ENCODE results near the gene MAGI2.
"Not testable (repeated sequence)": the region's sequence is repeated elsewhere in the genome, so short reads cannot be mapped to it uniquely, and the experiment has no call there.

The MAGI2 gene

DNA sequence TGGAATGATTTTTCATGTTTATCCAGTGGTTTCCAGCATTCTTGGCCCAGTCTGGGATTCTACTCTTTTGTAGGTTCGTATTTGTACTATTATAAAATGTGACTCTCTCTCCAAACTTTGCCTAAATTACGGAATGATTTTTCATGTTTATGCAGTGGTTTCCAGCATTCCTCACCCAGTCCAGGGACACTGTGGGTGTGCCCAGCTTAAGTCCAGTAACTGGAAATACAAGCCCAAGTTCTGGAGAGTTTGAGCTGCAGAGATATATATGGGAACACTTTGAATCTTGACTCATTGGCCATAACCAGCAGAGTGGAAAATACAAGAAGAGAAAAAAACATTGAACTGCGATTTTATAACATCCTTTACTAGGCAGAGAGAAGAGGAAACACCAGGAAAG is 5.9 kb upstream of the MAGI2 start:
- H3K4me3 ChIP-seq (ENCODE audit: low read length): no peak overlapping the region
- no peak for TF ChIP-seq ZNF274 (IDR thresholded peaks at IDR 0.05; ENCODE audit: low read depth, low read length)

- TF ChIP-seq ZNF274 (IDR thresholded peaks at IDR 0.05; ENCODE audit: low read depth, low read length): no peak
- H3K4me3 ChIP-seq (ENCODE audit: low read length): no peak overlapping the region
Measured at GRCh38 chr7:79458796-79459195, 5.3 kb upstream of the MAGI2 start.

GRCh38 chr7:79455173-79455790 is 1.8 kb upstream of the MAGI2 start:
- TF ChIP-seq ZNF274 (IDR thresholded peaks at IDR 0.05; ENCODE audit: low read depth, low read length): no peak
- no peak overlapping the region for H3K4me3 ChIP-seq (ENCODE audit: low read length)

- no peak for TF ChIP-seq ZNF274 (IDR thresholded peaks at IDR 0.05; ENCODE audit: low read depth, low read length)
- H3K4me3 ChIP-seq (ENCODE audit: low read length): no peak overlapping the region; the same call in 1 of the 2 replicates
Measured at GRCh38 chr7:79454361-79454960, 994 bp upstream of the MAGI2 start.

- H3K4me3 ChIP-seq (ENCODE audit: low read length): no peak overlapping the region; the same call in 1 of the 2 replicates
- no peak for TF ChIP-seq ZNF274 (IDR thresholded peaks at IDR 0.05; ENCODE audit: low read depth, low read length)
Measured at GRCh38 chr7:79453266-79453557, 255 bp downstream of the MAGI2 start.

DNA sequence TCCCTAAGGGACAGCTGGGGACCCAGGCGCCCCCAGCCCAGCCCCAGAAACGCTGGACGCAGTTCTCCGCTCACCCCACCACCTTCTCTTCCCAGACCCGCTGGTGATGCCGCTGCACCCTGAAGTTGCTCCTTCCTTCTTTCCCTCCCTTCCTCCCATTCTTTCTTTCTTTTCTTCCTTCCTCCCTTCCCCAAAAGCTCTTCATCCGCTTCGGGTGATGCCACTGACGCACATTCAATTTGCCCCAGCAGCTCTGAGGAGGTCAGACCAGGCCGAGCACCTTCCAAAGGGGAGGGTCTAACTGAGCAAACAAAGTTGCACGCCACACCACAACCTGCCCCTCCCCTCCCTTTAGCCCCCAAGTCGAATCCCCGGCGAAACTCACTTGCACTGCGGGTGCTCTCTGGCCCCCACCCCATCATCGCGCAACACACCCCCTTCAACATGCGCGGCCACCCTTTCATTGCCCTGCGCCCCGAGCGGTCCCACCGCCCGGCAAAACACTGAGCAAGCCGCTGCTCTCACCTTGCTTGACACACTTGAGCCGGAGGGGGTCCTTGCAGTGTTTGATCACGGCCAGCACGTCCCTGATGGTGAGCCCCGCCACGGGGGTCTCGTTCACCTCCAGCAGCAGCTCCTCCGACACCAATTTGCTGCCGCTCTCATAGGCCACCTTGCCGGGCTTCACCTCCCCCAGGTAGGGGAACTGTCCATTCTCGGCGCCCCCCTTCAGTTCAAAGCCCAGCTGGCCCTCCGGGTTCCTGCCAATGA is 787 bp downstream of the MAGI2 start:
- H3K4me3 ChIP-seq (ENCODE audit: low read length): peak overlapping the region; percentile 8; the same call in 1 of the 2 replicates
- no peak for TF ChIP-seq ZNF274 (IDR thresholded peaks at IDR 0.05; ENCODE audit: low read depth, low read length)

DNA sequence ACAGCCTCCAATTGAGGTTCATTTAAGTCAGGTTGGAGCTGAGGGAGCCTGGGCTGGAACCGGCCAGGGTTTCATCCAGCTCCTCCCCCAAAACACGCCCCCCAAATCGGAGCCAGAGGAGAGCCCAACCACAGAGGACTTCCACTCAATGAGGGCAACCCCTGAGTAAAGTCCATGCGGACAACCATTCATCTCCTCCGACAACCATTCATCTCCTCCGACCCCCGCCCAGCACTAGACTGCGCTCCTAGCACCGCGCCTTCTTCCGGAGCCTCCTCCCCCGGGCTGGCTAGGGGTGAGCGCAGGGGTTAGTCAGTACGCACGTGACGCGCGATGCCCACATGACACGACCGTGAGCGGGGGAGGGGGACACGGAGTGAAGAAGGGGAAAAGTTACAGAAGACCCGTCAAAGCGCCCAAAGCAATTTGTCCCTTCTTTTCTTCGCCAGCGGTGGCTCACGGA is 1.4 kb downstream of the MAGI2 start:
- no peak for TF ChIP-seq ZNF274 (IDR thresholded peaks at IDR 0.05; ENCODE audit: low read depth, low read length)
- no peak overlapping the region; the same call in 1 of the 2 replicates for H3K4me3 ChIP-seq (ENCODE audit: low read length)

- TF ChIP-seq ZNF274 (IDR thresholded peaks at IDR 0.05; ENCODE audit: low read depth, low read length): no peak
- H3K4me3 ChIP-seq (ENCODE audit: low read length): no peak overlapping the region; the same call in 1 of the 2 replicates
Measured at GRCh38 chr7:79451580-79451979, 1.9 kb downstream of the MAGI2 start.

DNA sequence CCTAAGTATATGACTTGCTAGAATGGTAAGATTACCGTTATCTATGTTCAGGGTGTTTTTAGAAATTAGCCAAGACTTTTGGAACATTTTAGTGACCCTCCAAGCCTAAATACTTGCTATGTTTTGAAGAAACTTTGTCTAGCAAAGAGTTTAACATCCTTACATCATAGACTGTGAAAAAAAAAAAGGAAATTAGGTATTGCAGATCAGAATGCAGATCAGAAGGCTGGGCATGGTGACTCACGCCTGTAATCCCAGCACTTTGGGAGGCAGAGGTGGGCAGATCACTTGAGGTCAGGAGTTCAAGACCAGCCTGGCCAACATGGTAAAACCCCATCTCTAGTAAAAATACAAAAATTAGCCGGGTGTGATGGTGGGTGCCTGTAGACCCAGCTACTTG is 10.7 kb downstream of the MAGI2 start:
- H3K4me3 ChIP-seq (ENCODE audit: low read length): not testable (repeated sequence)

DNA sequence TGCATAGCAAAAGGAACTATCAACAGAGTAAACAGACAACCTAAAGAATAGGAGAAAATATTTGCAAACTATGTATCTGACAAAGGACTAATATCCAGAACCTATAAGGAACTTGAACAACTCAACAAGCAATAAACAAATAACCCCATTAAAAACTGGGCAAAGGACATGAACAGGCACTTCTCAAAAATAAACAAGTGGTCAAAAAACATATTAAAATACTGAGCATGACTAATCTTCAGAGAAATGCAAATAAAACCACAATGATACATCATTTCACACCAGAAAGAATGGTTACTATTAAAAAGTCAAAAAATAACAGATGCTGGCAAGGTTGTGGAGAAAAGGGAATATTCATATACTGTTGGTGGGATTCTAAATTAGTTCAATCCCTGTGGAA is 17.1 kb downstream of the MAGI2 start:
- no peak overlapping the region for H3K4me3 ChIP-seq (ENCODE audit: low read length)
- TF ChIP-seq ZNF274 (IDR thresholded peaks at IDR 0.05; ENCODE audit: low read depth, low read length): no peak

DNA sequence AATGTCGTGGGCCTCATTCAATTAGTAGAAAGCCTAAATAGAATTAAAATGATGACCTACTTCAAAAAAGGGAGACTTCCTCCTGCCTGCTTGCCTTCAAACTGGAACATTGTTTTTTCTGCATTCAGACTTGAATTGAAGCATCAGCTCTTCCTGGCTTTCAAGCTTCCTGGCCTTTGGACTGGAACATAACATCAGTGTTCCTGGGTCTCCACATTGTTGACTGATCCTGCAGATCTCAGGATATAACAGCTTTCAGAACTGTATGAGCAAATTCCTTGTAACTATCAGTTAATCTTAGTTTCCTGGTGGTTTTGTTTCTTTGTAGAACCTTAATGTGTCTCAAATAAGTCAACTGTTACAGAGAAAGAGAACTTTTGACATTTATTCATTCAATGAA is 18.6 kb downstream of the MAGI2 start:
- no peak overlapping the region for H3K4me3 ChIP-seq (ENCODE audit: low read length)
- no peak for TF ChIP-seq ZNF274 (IDR thresholded peaks at IDR 0.05; ENCODE audit: low read depth, low read length)

GRCh38 chr7:79434098-79434497 is 19.4 kb downstream of the MAGI2 start:
- no peak overlapping the region for H3K4me3 ChIP-seq (ENCODE audit: low read length)

DNA sequence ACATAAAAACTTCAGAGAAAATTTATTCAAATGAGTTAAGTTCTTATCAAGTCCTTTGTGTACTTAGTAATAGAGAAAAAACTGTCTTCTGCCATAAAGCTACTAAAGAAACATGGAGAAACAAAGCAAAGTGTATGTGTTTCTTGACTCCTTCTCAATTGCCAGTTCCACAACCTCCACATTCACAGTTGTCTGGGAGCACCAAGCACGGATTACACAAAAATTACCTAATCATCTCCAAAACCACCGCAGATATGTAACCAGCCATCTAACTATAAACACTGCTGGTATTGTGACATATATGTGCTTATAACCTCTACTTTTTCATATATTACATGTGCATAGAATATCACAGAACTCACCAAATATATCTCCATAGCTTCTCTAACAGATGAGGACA is 23.1 kb downstream of the MAGI2 start:
- no peak for TF ChIP-seq ZNF274 (IDR thresholded peaks at IDR 0.05; ENCODE audit: low read depth, low read length)
- H3K4me3 ChIP-seq (ENCODE audit: low read length): no peak overlapping the region

More at GRCh38 chr7:79434098-79434497, 19.4 kb downstream of the MAGI2 start:
- no peak for TF ChIP-seq ZNF274 (IDR thresholded peaks at IDR 0.05; ENCODE audit: low read depth, low read length)

GRCh38 chr7:79425665-79426064 is 27.8 kb downstream of the MAGI2 start:
- no peak overlapping the region for H3K4me3 ChIP-seq (ENCODE audit: low read length)
- no peak for TF ChIP-seq ZNF274 (IDR thresholded peaks at IDR 0.05; ENCODE audit: low read depth, low read length)

- TF ChIP-seq ZNF274 (IDR thresholded peaks at IDR 0.05; ENCODE audit: low read depth, low read length): no peak
- H3K4me3 ChIP-seq (ENCODE audit: low read length): no peak overlapping the region
Measured at GRCh38 chr7:79421751-79422150, 31.7 kb downstream of the MAGI2 start.
